Uterus (tissue), 4 donors: ENCODE data around the gene LRRC4C. TPM values are rescaled to one million over a fixed set of nuclear protein-coding genes. Genes with fewer than 3 reads are reported as not detected.

ENCODE experiments used
- DNase-seq, 2 donors: peaks; one replicate each; pipeline ENCODE4 v3.0.0-alpha.2; 2019 to 2020
- H3K27ac ChIP-seq, 2 donors: fragments of 200-600 bp; sonication (generic); 1 replicate in 1 of 2; 2 replicates in 1 of 2; pipeline ENCODE4 v1.5.1; 2016 to 2018
- H3K27me3 ChIP-seq, 2 donors: fragments of 200-600 bp; sonication (generic); one replicate each; pipeline ENCODE4 v1.5.1; 2018 to 2019; ENCODE audit warnings: control low read depth in 1 of 2
- H3K36me3 ChIP-seq, 2 donors: fragments of 200-600 bp; sonication (generic); one replicate each; pipeline ENCODE4 v1.5.1; 2019; ENCODE audit warnings: control low read depth in 1 of 2
- H3K4me1 ChIP-seq, 2 donors: fragments of 200-600 bp; sonication (generic); one replicate each; pipeline ENCODE4 v1.5.1; 2018 to 2019; ENCODE audit warnings: control low read depth in 1 of 2
- H3K4me3 ChIP-seq, 2 donors: fragments of 200-600 bp; sonication (generic); 1 replicate in 1 of 2; 2 replicates in 1 of 2; pipeline ENCODE4 v1.5.1; 2018 to 2019; ENCODE audit warnings: mild to moderate bottlenecking in 1 of 2
- H3K9me3 ChIP-seq, 2 donors: fragments of 200-600 bp; sonication (generic); one replicate each; pipeline ENCODE4 v1.5.1; 2019; ENCODE audit warnings: control low read depth in 1 of 2
- CTCF ChIP-seq, 4 experiments: fragments of 200-600 bp in 2 of 4; fragments of 450-650 bp in 2 of 4; sonication (generic) in 2 of 4; IDR thresholded peaks; one replicate each; pipeline ENCODE4 v1.5.1; 2016 to 2019; ENCODE audit warnings: antibody characterized with exemption in 4 of 4, mild to moderate bottlenecking in 2 of 4, moderate library complexity in 1 of 4
- POLR2A ChIP-seq, 2 donors: fragments of 450-650 bp; IDR thresholded peaks; one replicate each; pipeline ENCODE4 v1.6.1; 2016; ENCODE audit warnings: antibody characterized with exemption in 2 of 2, mild to moderate bottlenecking in 1 of 2, moderate library complexity in 1 of 2
- intact Hi-C: fragments of 100-400 bp; cut with DNase I; formaldehyde crosslinking; loops from one replicate; pipeline ENCODE4 v1.15.1; 2023; ENCODE audit warnings: low total_unique reads
- total RNA-seq, 4 donors: library from RNA; depleted of rRNA in 3 of 4; stranded (reverse); fragments of >200 nt in 3 of 4; gene quantifications; one replicate each; pipeline versions ENCODE4 v1.1.0 to v1.2.4, GENCODE V29; 2014 to 2023
- donor health status: DM: yes; HTN: yes; CAD: no.

Gene LRRC4C
- total RNA-seq, 4 donors from 2014 or later, result 1.5 to 16.9 (median 2.1) TPM; not detected in 1

- Histone ChIP-seq H3K4me3 (no peak overlapping the region), H3K4me1 (no peaks in the 10 kb centered on the region), H3K9me3 (no peaks in the 10 kb centered on the region), H3K27ac (no peak overlapping the region), H3K27me3 (no peaks in the 10 kb centered on the region), H3K36me3 (no peaks in the 10 kb centered on the region)
- intact Hi-C loops, result no loop called here
- TF ChIP-seq CTCF (IDR thresholded peaks at IDR 0.05), result no peak
- no peak for TF ChIP-seq POLR2A (IDR thresholded peaks at IDR 0.05)
- no peak for DNase-seq
Observed at GRCh38 chr11:40838181-40838683, 621.2 kb downstream of the LRRC4C start.

GRCh38 chr11:40827116-40827515 lies 632.3 kb downstream of the LRRC4C start:
- H3K36me3 ChIP-seq, result no peaks in the 10 kb centered on the region
- no peaks in the 10 kb centered on the region for H3K27me3 ChIP-seq
- no peak for TF ChIP-seq CTCF (IDR thresholded peaks at IDR 0.05)
- TF ChIP-seq POLR2A (IDR thresholded peaks at IDR 0.05), result no peak
- intact Hi-C loops, result no loop called here
- H3K27ac ChIP-seq, result no peak overlapping the region
- H3K4me3 ChIP-seq, result no peak overlapping the region
- no peak for DNase-seq
- H3K4me1 ChIP-seq, result no peaks in the 10 kb centered on the region
- no peaks in the 10 kb centered on the region for H3K9me3 ChIP-seq

GRCh38 chr11:40826601-40827000 lies 632.9 kb downstream of the LRRC4C start:
- H3K27ac ChIP-seq, result no peak overlapping the region
- H3K27me3 ChIP-seq, result no peaks in the 10 kb centered on the region
- H3K36me3 ChIP-seq, result no peaks in the 10 kb centered on the region
- TF ChIP-seq CTCF (IDR thresholded peaks at IDR 0.05) (no peak), POLR2A (IDR thresholded peaks at IDR 0.05) (no peak)
- DNase-seq, result no peak
- H3K9me3 ChIP-seq, result no peaks in the 10 kb centered on the region
- H3K4me1 ChIP-seq, result no peaks in the 10 kb centered on the region
- H3K4me3 ChIP-seq, result no peak overlapping the region
- intact Hi-C loops, result no loop called here

GRCh38 chr11:40825201-40825834 lies 634.1 kb downstream of the LRRC4C start:
- intact Hi-C loops, result no loop called here
- Histone ChIP-seq H3K4me1 (no peaks in the 10 kb centered on the region), H3K36me3 (no peaks in the 10 kb centered on the region), H3K9me3 (no peaks in the 10 kb centered on the region), H3K27ac (no peak overlapping the region), H3K27me3 (no peaks in the 10 kb centered on the region), H3K4me3 (no peak overlapping the region)
- no peak for DNase-seq
- TF ChIP-seq CTCF (IDR thresholded peaks at IDR 0.05) (no peak), POLR2A (IDR thresholded peaks at IDR 0.05) (no peak)

GRCh38 chr11:40819230-40819629 lies 640.2 kb downstream of the LRRC4C start:
- Histone ChIP-seq H3K4me3 (no peak overlapping the region), H3K27ac (no peak overlapping the region), H3K9me3 (no peaks in the 10 kb centered on the region), H3K27me3 (no peaks in the 10 kb centered on the region), H3K4me1 (no peaks in the 10 kb centered on the region), H3K36me3 (no peaks in the 10 kb centered on the region)
- TF ChIP-seq CTCF (IDR thresholded peaks at IDR 0.05) (no peak), POLR2A (IDR thresholded peaks at IDR 0.05) (no peak)
- intact Hi-C loops, result no loop called here
- DNase-seq, result no peak
